ENCODE measurements around the gene ARHGAP21. TPM values are rescaled to one million over a fixed set of nuclear protein-coding genes. Genes with fewer than 3 reads are reported as not detected.

Gene ARHGAP21
- total RNA-seq, 1 experiment from 2014 or later = 52.6 TPM

GRCh38 chr10:24651923-24652322 lies 71.8 kb downstream of the ARHGAP21 start:
- CTCF ChIA-PET = no interaction called here

GRCh38 chr10:24650669-24651391 lies 72.9 kb downstream of the ARHGAP21 start:
- Histone ChIP-seq H2AFZ (ENCODE audit: low read length) (no peak overlapping the region), H3K9me3 (ENCODE audit: low read length) (no peaks in the 10 kb centered on the region), H3K36me3 (ENCODE audit: low read depth, low read length) (no peaks in the 10 kb centered on the region), H4K20me1 (ENCODE audit: low read length) (no peaks in the 10 kb centered on the region), H3K4me3 (ENCODE audit: low read length) (no peak overlapping the region), H3K9me2 (replicated peaks; ENCODE audit: low read length) (no peaks in the 10 kb centered on the region), H3K9ac (ENCODE audit: low read length) (no peak overlapping the region), H3K27me3 (ENCODE audit: low read length) (no peaks in the 10 kb centered on the region), H3F3A (ENCODE audit: low read length, unreplicated experiment) (no peaks in the 10 kb centered on the region), H3K27ac (ENCODE audit: low read length) (no peak overlapping the region), H3K4me2 (ENCODE audit: low read length) (no peak overlapping the region), H3K79me2 (ENCODE audit: low read length) (no peaks in the 10 kb centered on the region), H3K4me1 (ENCODE audit: insufficient read depth, low read length) (peaks cover 7% of the 10 kb centered on the region)
- DNase-seq (no peak), ATAC-seq (no peak)
- POLR2A ChIA-PET (ENCODE audit: unreplicated experiment) = no interaction called here
- no TSS peak for BruUV-seq (replicated peaks)
- TF ChIP-seq CTCF (conservative IDR thresholded peaks at IDR 0.05; ENCODE audit: low read depth, low read length) (no peak), EZH2phosphoT487 (IDR thresholded peaks at IDR 0.05; ENCODE audit: borderline replicate concordance, low read length) (no peak), EZH2 (IDR thresholded peaks at IDR 0.05; ENCODE audit: low read length, unreplicated experiment) (no peak)
- CTCF ChIA-PET = no interaction called here
- intact Hi-C loops (cut with micrococcal nuclease) = no loop called here

More at GRCh38 chr10:24651923-24652322, 71.8 kb downstream of the ARHGAP21 start:
- H3K27me3 ChIP-seq (ENCODE audit: low read length) = no peaks in the 10 kb centered on the region
- no peaks in the 10 kb centered on the region for H3K9me3 ChIP-seq (ENCODE audit: low read length)
- no peaks in the 10 kb centered on the region for H3K79me2 ChIP-seq (ENCODE audit: low read length)
- H2AFZ ChIP-seq (ENCODE audit: low read length) = no peak overlapping the region
- DNase-seq = no peak
- TF ChIP-seq CTCF (conservative IDR thresholded peaks at IDR 0.05; ENCODE audit: low read depth, low read length) (no peak), EZH2 (IDR thresholded peaks at IDR 0.05; ENCODE audit: low read length, unreplicated experiment) (no peak), EZH2phosphoT487 (IDR thresholded peaks at IDR 0.05; ENCODE audit: borderline replicate concordance, low read length) (no peak)
- BruUV-seq (replicated peaks) = no TSS peak
- H3F3A ChIP-seq (ENCODE audit: low read length, unreplicated experiment) = no peaks in the 10 kb centered on the region
- no peak overlapping the region for H3K4me2 ChIP-seq (ENCODE audit: low read length)
- H3K4me1 ChIP-seq (ENCODE audit: insufficient read depth, low read length) = no peaks in the 10 kb centered on the region
- ATAC-seq = no peak
- POLR2A ChIA-PET (ENCODE audit: unreplicated experiment) = no interaction called here
- intact Hi-C loops (cut with micrococcal nuclease) = no loop called here
- H3K9me2 ChIP-seq (replicated peaks; ENCODE audit: low read length) = no peaks in the 10 kb centered on the region
- no peak overlapping the region for H3K27ac ChIP-seq (ENCODE audit: low read length)
- H3K36me3 ChIP-seq (ENCODE audit: low read depth, low read length) = no peaks in the 10 kb centered on the region
- H4K20me1 ChIP-seq (ENCODE audit: low read length) = no peaks in the 10 kb centered on the region
- no peak overlapping the region for H3K9ac ChIP-seq (ENCODE audit: low read length)
- no peak overlapping the region for H3K4me3 ChIP-seq (ENCODE audit: low read length)

GRCh38 chr10:24645784-24646183 lies 77.9 kb downstream of the ARHGAP21 start:
- peaks cover 7% of the 10 kb centered on the region for H3K79me2 ChIP-seq (ENCODE audit: low read length)
- no peaks in the 10 kb centered on the region for H3F3A ChIP-seq (ENCODE audit: low read length, unreplicated experiment)
- H3K4me1 ChIP-seq (ENCODE audit: insufficient read depth, low read length) = peaks cover 34% of the 10 kb centered on the region
- intact Hi-C loops (cut with micrococcal nuclease) = loop anchor here (5.0 to 10.0 kb wide), 3 partner anchors 37 to 439 kb away; no protein-coding TSS in a partner anchor
- H3K27ac ChIP-seq (ENCODE audit: low read length) = peak overlapping the region; percentile 62
- peak; percentile 88 for ATAC-seq
- DNase-seq = peak; percentile 66
- H2AFZ ChIP-seq (ENCODE audit: low read length) = no peak overlapping the region
- no peaks in the 10 kb centered on the region for H3K9me3 ChIP-seq (ENCODE audit: low read length)
- no peaks in the 10 kb centered on the region for H3K36me3 ChIP-seq (ENCODE audit: low read depth, low read length)
- H3K4me3 ChIP-seq (ENCODE audit: low read length) = no peak overlapping the region
- POLR2A ChIA-PET (ENCODE audit: unreplicated experiment) = no interaction called here
- TF ChIP-seq EZH2 (IDR thresholded peaks at IDR 0.05; ENCODE audit: low read length, unreplicated experiment) (no peak), EZH2phosphoT487 (IDR thresholded peaks at IDR 0.05; ENCODE audit: borderline replicate concordance, low read length) (no peak), CTCF (conservative IDR thresholded peaks at IDR 0.05; ENCODE audit: low read depth, low read length) (no peak)
- no peaks in the 10 kb centered on the region for H4K20me1 ChIP-seq (ENCODE audit: low read length)
- no peaks in the 10 kb centered on the region for H3K9me2 ChIP-seq (replicated peaks; ENCODE audit: low read length)
- H3K9ac ChIP-seq (ENCODE audit: low read length) = no peak overlapping the region; the same call in 1 of the 2 replicates
- CTCF ChIA-PET = interaction anchor here (0.5 kb wide), 1 partner anchor 317 kb away, joined by 3 read pairs; no protein-coding TSS in a partner anchor
- no peaks in the 10 kb centered on the region for H3K27me3 ChIP-seq (ENCODE audit: low read length)
- BruUV-seq (replicated peaks) = no TSS peak
- H3K4me2 ChIP-seq (ENCODE audit: low read length) = 0 out of 2 replicates have a peak overlapping the region, but pooled peaks have one; percentile 17
